ENCODE measurements around the gene NEK10. TPM values are rescaled to one million over a fixed set of nuclear protein-coding genes. Genes with fewer than 3 reads are reported as not detected.

NEK10 gene
- total RNA-seq, 1 experiment from 2014 or later = 4.3 TPM

- Histone ChIP-seq H3K27ac (no peak overlapping the region), H3F3A (ENCODE audit: insufficient read depth, low read depth) (peaks cover 6% of the 10 kb centered on the region), H3K79me2 (ENCODE audit: low read depth) (no peaks in the 10 kb centered on the region), H3K27me3 (ENCODE audit: insufficient read depth, low read depth) (no peaks in the 10 kb centered on the region), H2AFZ (no peak overlapping the region), H4K20me1 (ENCODE audit: insufficient read depth) (no peaks in the 10 kb centered on the region), H3K36me3 (ENCODE audit: low read depth) (peaks cover 27% of the 10 kb centered on the region), H3K4me2 (no peak overlapping the region), H3K4me3 (no peak overlapping the region), H3K9me2 (ENCODE audit: insufficient read depth) (no peaks in the 10 kb centered on the region), H3K9me3 (ENCODE audit: insufficient read depth, low read depth) (no peaks in the 10 kb centered on the region), H3K4me1 (replicated peaks; ENCODE audit: insufficient read depth) (no peaks in the 10 kb centered on the region)
- no peak for DNase-seq
- ChIA-PET POLR2A (ENCODE audit: unreplicated experiment) (no interaction called here), CTCF (no interaction called here)
- TF ChIP-seq EZH2 (IDR thresholded peaks at IDR 0.05; ENCODE audit: low read depth) (no peak), CTCF (conservative IDR thresholded peaks at IDR 0.05) (no peak)
- intact Hi-C loops (cut with micrococcal nuclease; ENCODE audit: unreplicated experiment) = no loop called here
- BruUV-seq (replicated peaks) = no TSS peak
These were observed 16.3 kb upstream of the NEK10 start for GRCh38 chr3:27385504-27385903.

GRCh38 chr3:27384191-27384590 lies 15.0 kb upstream of the NEK10 start:
- Histone ChIP-seq H3K9me2 (ENCODE audit: insufficient read depth) (no peaks in the 10 kb centered on the region), H3F3A (ENCODE audit: insufficient read depth, low read depth) (peaks cover 5% of the 10 kb centered on the region), H3K4me2 (no peak overlapping the region), H3K79me2 (ENCODE audit: low read depth) (no peaks in the 10 kb centered on the region), H2AFZ (no peak overlapping the region), H3K36me3 (ENCODE audit: low read depth) (peaks cover 27% of the 10 kb centered on the region), H3K27me3 (ENCODE audit: insufficient read depth, low read depth) (no peaks in the 10 kb centered on the region), H3K4me1 (replicated peaks; ENCODE audit: insufficient read depth) (no peaks in the 10 kb centered on the region), H3K27ac (no peak overlapping the region), H4K20me1 (ENCODE audit: insufficient read depth) (no peaks in the 10 kb centered on the region), H3K9me3 (ENCODE audit: insufficient read depth, low read depth) (no peaks in the 10 kb centered on the region), H3K4me3 (no peak overlapping the region)
- ChIA-PET POLR2A (ENCODE audit: unreplicated experiment) (no interaction called here), CTCF (no interaction called here)
- no peak for TF ChIP-seq EZH2 (IDR thresholded peaks at IDR 0.05; ENCODE audit: low read depth)
- no peak for TF ChIP-seq CTCF (conservative IDR thresholded peaks at IDR 0.05)
- DNase-seq = no peak
- intact Hi-C loops (cut with micrococcal nuclease; ENCODE audit: unreplicated experiment) = no loop called here
- BruUV-seq (replicated peaks) = no TSS peak

- Histone ChIP-seq H3K79me2 (ENCODE audit: low read depth) (no peaks in the 10 kb centered on the region), H3K4me1 (replicated peaks; ENCODE audit: insufficient read depth) (no peaks in the 10 kb centered on the region), H3K27me3 (ENCODE audit: insufficient read depth, low read depth) (no peaks in the 10 kb centered on the region), H3F3A (ENCODE audit: insufficient read depth, low read depth) (peaks cover 6% of the 10 kb centered on the region), H3K9me2 (ENCODE audit: insufficient read depth) (no peaks in the 10 kb centered on the region), H4K20me1 (ENCODE audit: insufficient read depth) (no peaks in the 10 kb centered on the region), H3K36me3 (ENCODE audit: low read depth) (peaks cover 29% of the 10 kb centered on the region), H2AFZ (no peak overlapping the region), H3K9me3 (ENCODE audit: insufficient read depth, low read depth) (no peaks in the 10 kb centered on the region), H3K4me3 (no peak overlapping the region), H3K27ac (no peak overlapping the region), H3K4me2 (no peak overlapping the region)
- no peak for TF ChIP-seq EZH2 (IDR thresholded peaks at IDR 0.05; ENCODE audit: low read depth)
- TF ChIP-seq CTCF (conservative IDR thresholded peaks at IDR 0.05) = no peak
- no TSS peak for BruUV-seq (replicated peaks)
- intact Hi-C loops (cut with micrococcal nuclease; ENCODE audit: unreplicated experiment) = no loop called here
- ChIA-PET CTCF (interaction anchor here (0.6 kb wide), 1 partner anchor 80 kb away, joined by 4 read pairs; no protein-coding TSS in a partner anchor), POLR2A (ENCODE audit: unreplicated experiment) (no interaction called here)
- DNase-seq = no peak
These were observed 11.5 kb upstream of the NEK10 start for GRCh38 chr3:27380433-27381357.

All from PC-9 (cell line).